NT2/D1 (cell line): ENCODE data around the gene LEF1.

Experiments
- SUZ12 ChIP-seq: IDR thresholded peaks from 2 replicates; pipeline ENCODE4 v1.6.1; 2011; ENCODE audit not compliant: insufficient read length, insufficient read depth; ENCODE audit errors: extremely low read depth
- YY1 ChIP-seq: IDR thresholded peaks from 2 replicates; pipeline ENCODE4 v1.6.1; 2011; ENCODE audit not compliant: insufficient read length, insufficient read depth
- ZNF274 ChIP-seq: IDR thresholded peaks from 2 replicates; pipeline ENCODE4 v1.6.1; 2011; ENCODE audit warnings: mild to moderate bottlenecking, low read depth, low read length

DNA sequence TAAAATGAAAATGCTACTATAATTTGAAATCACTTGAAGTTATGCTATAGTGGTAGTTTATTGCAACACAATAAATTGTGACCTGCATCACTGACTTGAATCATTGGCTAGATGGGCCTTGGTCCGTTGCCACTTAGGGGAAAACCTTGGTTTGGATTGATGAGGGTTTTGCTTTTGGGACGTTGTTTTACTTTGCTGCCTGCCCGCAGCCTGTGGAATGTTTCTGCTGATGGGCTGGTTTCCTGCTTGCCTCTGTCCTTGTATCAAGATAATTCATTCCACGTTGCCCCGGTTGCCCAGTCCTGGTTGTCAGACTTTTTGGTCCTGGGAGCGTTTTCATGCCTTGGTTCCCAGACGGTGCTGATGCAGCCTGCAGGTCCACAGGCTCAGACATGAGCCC lies 160.7 kb downstream of the LEF1 start:
- no peak for TF ChIP-seq ZNF274
- TF ChIP-seq SUZ12 = no peak
- no peak for TF ChIP-seq YY1
